IPS-15b (cell line): Measurements from ENCODE around the gene CACNA2D1.

ENCODE experiments used
- H3K27me3 ChIP-seq: one replicate; pipeline ENCODE4 v1.6.1; 2013; ENCODE audit warnings: low read length; ENCODE audit not compliant: control insufficient read depth, insufficient read depth
- H3K36me3 ChIP-seq: one replicate; pipeline ENCODE4 v1.6.1; 2013; ENCODE audit warnings: low read length; ENCODE audit not compliant: control insufficient read depth, insufficient read depth
- H3K4me1 ChIP-seq: one replicate; pipeline ENCODE4 v1.6.1; 2013; ENCODE audit warnings: mild to moderate bottlenecking, low read length; ENCODE audit not compliant: control insufficient read depth, insufficient read depth
- H3K4me3 ChIP-seq: one replicate; pipeline ENCODE4 v1.5.1; 2013; ENCODE audit warnings: low read depth, low read length
- H3K9ac ChIP-seq: one replicate; pipeline ENCODE4 v1.6.1; 2013; ENCODE audit warnings: low read depth, mild to moderate bottlenecking, low read length
- H3K9me3 ChIP-seq: one replicate; pipeline ENCODE4 v1.6.1; 2013; ENCODE audit warnings: mild to moderate bottlenecking, low read length; ENCODE audit not compliant: control insufficient read depth, insufficient read depth

The CACNA2D1 gene

DNA sequence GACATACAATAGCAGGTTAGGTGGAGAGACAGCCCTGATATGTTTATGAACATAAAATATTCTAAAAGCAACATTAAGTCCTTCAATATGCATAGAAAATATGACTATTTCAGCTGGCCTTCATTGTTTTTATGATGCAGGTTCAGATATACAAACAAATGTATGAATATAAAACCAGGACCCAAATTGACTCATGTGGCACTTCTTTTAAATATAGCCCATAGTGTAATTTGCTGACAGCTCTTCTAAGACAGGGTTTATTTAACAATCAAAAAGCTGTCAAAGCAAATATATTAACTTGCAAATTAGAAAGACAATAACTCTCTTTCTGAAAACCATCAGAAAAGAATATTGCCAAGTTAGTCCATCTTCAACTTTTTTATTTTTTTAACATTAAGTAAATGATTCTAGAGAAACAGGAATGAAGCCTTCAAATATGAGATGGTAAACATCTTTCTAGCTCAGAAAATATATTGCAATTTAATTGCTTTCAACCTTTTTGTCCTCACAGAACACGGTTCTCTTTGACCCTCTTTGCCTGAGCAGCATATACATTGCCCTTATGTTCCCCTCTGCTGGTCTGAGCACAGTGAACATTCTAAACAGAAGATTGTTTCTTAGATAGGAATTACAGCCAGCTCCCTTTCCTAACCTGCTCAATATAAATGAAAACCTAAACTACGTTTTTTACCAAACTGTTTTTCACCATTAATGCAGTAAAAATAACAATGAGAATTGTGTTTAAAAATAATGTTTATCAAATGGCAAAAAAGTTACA, 82.8 kb downstream of the CACNA2D1 start:
- H3K36me3 ChIP-seq, result no peaks in the 10 kb centered on the region
- no peaks in the 10 kb centered on the region for H3K9me3 ChIP-seq
- no peak overlapping the region for H3K4me3 ChIP-seq
- no peaks in the 10 kb centered on the region for H3K27me3 ChIP-seq
- H3K9ac ChIP-seq, result no peak overlapping the region
- peaks cover 11% of the 10 kb centered on the region for H3K4me1 ChIP-seq

GRCh38 chr7:82359426-82359825, 84.2 kb downstream of the CACNA2D1 start:
- no peaks in the 10 kb centered on the region for H3K9me3 ChIP-seq
- H3K4me3 ChIP-seq, result no peak overlapping the region
- no peaks in the 10 kb centered on the region for H3K27me3 ChIP-seq
- H3K9ac ChIP-seq, result no peak overlapping the region
- no peaks in the 10 kb centered on the region for H3K36me3 ChIP-seq
- H3K4me1 ChIP-seq, result peaks cover 11% of the 10 kb centered on the region

DNA sequence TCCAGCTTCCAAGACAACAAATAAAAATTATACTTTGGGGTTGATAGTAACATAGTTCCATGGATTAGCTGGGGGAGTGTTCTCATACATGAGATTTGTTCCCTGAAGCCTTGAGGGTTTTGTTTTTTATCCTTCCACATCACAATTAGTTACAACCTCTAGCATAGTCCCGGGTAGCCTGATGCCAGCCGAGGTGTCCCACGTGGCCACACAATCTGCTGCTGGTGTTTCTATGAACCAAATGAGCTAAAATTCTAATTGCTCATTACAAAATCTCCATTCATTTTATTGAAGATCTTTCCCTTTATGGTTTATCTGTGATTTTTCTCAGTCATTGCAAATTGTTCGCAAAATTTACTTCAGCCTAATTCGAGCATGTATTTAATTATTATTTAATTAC, 84.7 kb downstream of the CACNA2D1 start:
- Histone ChIP-seq H3K4me1 (peaks cover 11% of the 10 kb centered on the region), H3K36me3 (no peaks in the 10 kb centered on the region), H3K27me3 (no peaks in the 10 kb centered on the region), H3K4me3 (no peak overlapping the region), H3K9me3 (no peaks in the 10 kb centered on the region), H3K9ac (no peak overlapping the region)

GRCh38 chr7:82358009-82358578, 85.5 kb downstream of the CACNA2D1 start:
- H3K36me3 ChIP-seq, result no peaks in the 10 kb centered on the region
- peaks cover 11% of the 10 kb centered on the region for H3K4me1 ChIP-seq
- H3K9ac ChIP-seq, result no peak overlapping the region
- no peak overlapping the region for H3K4me3 ChIP-seq
- H3K27me3 ChIP-seq, result no peaks in the 10 kb centered on the region
- H3K9me3 ChIP-seq, result no peaks in the 10 kb centered on the region

DNA sequence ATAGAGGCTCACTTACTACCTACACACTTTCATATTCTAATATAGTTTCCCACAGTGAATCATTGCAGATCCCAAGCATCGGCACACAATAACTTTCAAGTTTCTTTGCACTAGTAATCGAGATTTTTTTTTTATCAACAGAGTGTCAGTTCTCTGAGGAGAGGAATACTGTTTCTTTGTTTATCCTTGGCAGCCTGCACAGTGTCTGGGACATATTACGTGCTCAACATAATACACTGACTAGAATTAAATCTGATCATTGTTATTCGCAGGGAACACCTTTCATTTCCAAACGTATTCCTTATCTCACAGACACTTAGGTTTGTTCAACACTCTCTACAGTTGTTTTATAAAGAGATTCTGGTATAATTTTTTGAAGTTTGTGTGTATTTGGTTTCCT, 95.3 kb downstream of the CACNA2D1 start:
- Histone ChIP-seq H3K36me3 (no peaks in the 10 kb centered on the region), H3K9me3 (no peaks in the 10 kb centered on the region), H3K4me3 (no peak overlapping the region), H3K27me3 (no peaks in the 10 kb centered on the region), H3K9ac (no peak overlapping the region), H3K4me1 (no peaks in the 10 kb centered on the region)

DNA sequence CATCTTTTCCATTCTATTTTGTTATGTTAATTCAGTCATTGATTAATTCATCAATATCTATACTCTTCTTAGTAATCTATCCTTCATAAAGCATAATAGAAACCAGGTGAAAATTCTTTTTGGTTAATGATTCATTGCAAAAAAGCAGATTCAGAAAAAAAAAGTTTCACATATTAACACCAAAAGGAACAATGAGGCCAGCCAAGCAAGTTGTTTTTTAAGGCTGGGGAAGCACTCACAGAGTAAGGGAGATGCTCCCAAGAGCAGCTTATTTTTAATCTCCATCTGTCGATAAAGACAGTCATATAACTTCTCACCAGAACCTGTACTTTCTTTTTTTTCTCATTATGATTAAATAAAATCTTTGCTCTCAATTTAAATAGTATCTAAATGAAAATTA, 95.8 kb downstream of the CACNA2D1 start:
- Histone ChIP-seq H3K4me1 (no peaks in the 10 kb centered on the region), H3K4me3 (no peak overlapping the region), H3K9ac (no peak overlapping the region), H3K27me3 (no peaks in the 10 kb centered on the region), H3K36me3 (no peaks in the 10 kb centered on the region), H3K9me3 (no peaks in the 10 kb centered on the region)

DNA sequence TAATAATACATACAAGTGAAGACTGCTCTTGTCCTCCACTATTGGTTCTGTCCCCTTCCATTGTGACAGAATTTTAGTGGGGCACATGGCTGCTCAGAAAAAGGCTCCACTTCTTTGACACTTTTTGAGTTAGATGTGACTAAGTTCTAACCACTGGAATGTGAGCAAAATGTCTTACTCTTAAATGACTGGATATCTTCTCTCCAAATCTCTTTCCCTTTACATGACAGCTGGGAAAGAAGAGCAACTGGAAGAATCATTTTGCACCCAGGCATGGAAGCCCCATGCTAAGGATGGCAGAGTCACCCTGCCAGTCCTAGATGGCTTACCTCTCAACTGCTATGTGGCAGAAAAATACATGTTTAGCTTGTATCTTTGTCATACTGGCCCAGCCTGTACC, 97.7 kb downstream of the CACNA2D1 start:
- Histone ChIP-seq H3K9me3 (no peaks in the 10 kb centered on the region), H3K27me3 (no peaks in the 10 kb centered on the region), H3K4me1 (no peaks in the 10 kb centered on the region), H3K4me3 (no peak overlapping the region), H3K36me3 (no peaks in the 10 kb centered on the region), H3K9ac (no peak overlapping the region)

GRCh38 chr7:82343716-82344115, 99.9 kb downstream of the CACNA2D1 start:
- Histone ChIP-seq H3K9me3 (no peaks in the 10 kb centered on the region), H3K4me1 (no peaks in the 10 kb centered on the region)

DNA sequence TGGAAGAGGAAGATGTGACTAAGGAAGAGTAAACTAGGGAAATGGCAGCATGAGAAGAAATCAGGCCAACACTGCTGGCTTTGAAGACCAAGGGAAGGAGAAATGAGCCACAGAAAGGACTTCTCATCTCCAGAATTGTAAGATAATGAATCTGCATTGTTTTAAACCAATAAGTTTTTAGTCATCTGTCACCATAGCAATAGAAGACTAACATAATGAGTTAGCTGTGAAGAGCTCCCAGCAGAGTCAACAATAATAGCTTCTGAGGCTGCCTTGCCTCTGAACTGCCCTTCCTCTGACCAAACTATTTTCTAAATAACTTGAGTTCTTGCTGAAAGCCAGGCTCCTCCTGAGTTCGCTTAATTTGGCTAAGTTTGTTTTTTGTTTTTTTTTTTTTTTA, 103.6 kb downstream of the CACNA2D1 start:
- Histone ChIP-seq H3K36me3 (no peaks in the 10 kb centered on the region), H3K4me3 (no peak overlapping the region), H3K9me3 (no peaks in the 10 kb centered on the region), H3K4me1 (no peaks in the 10 kb centered on the region), H3K9ac (no peak overlapping the region), H3K27me3 (no peaks in the 10 kb centered on the region)

More at GRCh38 chr7:82343716-82344115, 99.9 kb downstream of the CACNA2D1 start:
- Histone ChIP-seq H3K4me3 (no peak overlapping the region), H3K9ac (no peak overlapping the region), H3K27me3 (no peaks in the 10 kb centered on the region), H3K36me3 (no peaks in the 10 kb centered on the region)

GRCh38 chr7:82335927-82336326, 107.7 kb downstream of the CACNA2D1 start:
- Histone ChIP-seq H3K4me1 (peaks cover 7% of the 10 kb centered on the region), H3K9ac (no peak overlapping the region), H3K27me3 (no peaks in the 10 kb centered on the region), H3K4me3 (no peak overlapping the region), H3K9me3 (no peaks in the 10 kb centered on the region), H3K36me3 (no peaks in the 10 kb centered on the region)

DNA sequence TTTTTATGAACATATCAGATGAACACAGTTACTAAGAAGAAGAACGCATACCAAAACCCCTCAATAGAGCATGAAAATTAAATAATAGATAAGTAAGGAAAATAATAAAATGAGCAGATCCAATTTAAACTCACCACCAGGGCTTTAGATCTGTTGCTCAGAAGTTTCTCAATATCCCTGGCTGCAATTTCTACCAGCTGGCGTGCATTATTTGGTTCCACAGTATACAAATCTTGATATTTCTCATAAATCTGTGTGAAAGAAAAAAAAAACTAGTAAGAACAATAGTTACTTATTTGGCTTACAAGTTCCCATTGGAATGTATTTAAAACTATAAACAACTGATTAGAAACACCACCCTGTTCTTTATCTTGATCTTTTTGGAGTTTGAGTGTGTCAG, 108.6 kb downstream of the CACNA2D1 start:
- Histone ChIP-seq H3K4me3 (no peak overlapping the region), H3K9ac (no peak overlapping the region), H3K27me3 (no peaks in the 10 kb centered on the region), H3K36me3 (no peaks in the 10 kb centered on the region), H3K4me1 (peaks cover 10% of the 10 kb centered on the region), H3K9me3 (no peaks in the 10 kb centered on the region)

DNA sequence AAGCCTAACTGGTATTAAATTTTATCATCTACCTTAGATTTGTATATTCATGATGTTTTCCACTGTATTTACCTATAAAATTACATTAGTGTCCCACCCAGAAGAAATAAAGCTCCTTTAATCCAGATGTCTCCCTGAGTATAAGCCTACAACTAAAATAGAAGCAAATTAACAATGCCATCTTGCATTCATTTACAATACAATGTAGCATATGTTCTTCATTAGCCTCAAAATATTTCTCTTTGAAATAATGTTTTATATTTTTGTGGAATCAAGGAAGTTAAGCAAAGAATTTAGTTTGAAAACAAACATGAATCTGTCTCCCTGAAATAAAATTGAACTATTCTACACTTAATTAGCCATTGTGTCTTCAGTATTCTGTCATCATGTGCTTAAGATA, 112.3 kb downstream of the CACNA2D1 start:
- Histone ChIP-seq H3K27me3 (no peaks in the 10 kb centered on the region), H3K4me3 (no peak overlapping the region), H3K9me3 (no peaks in the 10 kb centered on the region), H3K9ac (no peak overlapping the region), H3K36me3 (no peaks in the 10 kb centered on the region), H3K4me1 (peaks cover 10% of the 10 kb centered on the region)
